Prostate gland (tissue), 2 donors: ENCODE data around the gene CHRND.

Experiments
- POLR2A ChIP-seq: fragments of 450-650 bp; IDR thresholded peaks from one replicate; pipeline ENCODE4 v1.6.1; 2016; ENCODE audit warnings: antibody characterized with exemption, mild to moderate bottlenecking
- POLR2AphosphoS5 ChIP-seq: sonication (generic); formaldehyde crosslinking; IDR thresholded peaks from one replicate; pipeline ENCODE4 v1.6.1; 2017; ENCODE audit warnings: antibody characterized with exemption
- TF ChIP-seq, protein P1 (sequence below), 4 experiments: fragments of 200-600 bp in 2 of 4; fragments of 450-650 bp in 2 of 4; sonication (generic) in 2 of 4; IDR thresholded peaks; 1 replicate in 3 of 4; 2 replicates in 1 of 4; pipeline ENCODE4 v1.5.1; 2016 to 2019; ENCODE audit warnings: antibody characterized with exemption in 4 of 4, mild to moderate bottlenecking in 2 of 4, moderate library complexity in 2 of 4

DNA sequence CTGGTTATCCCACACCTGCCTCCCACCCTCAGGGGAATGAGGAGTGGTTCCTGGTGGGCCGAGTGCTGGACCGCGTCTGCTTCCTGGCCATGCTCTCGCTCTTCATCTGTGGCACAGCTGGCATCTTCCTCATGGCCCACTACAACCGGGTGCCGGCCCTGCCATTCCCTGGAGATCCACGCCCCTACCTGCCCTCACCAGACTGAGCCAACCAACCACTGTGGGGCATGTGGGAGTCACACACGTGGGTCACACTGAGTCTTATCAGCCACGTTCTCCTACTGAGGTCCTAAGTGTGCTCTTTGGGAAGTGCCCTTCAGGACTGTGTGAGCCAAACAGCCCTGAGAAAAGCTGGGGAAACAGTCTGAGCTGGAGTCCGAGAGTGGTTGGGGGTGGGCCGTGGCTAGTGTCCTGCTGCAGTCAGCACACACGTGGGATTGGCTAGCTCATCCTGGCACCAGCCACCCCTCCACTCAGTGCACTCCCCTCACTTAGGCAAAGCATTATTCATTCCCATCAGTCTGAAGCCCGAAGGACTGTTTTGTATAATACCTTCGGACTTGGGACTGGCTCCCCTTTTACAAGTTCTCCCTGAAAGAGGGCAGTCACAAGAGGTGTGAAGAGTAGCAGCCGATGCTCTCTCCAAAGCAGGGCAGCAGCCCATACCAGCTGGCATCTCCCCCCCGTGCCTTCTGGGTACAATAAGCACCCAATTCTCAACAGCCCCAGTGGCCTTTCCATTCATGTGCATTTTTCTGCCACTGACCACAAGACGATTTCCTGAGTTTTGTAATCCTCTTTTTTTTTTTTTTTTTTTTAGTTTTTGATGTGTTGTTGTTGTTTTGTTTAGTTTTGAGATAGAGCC lies 19.8 kb downstream of the CHRND start:
- TF ChIP-seq, protein P1, sequence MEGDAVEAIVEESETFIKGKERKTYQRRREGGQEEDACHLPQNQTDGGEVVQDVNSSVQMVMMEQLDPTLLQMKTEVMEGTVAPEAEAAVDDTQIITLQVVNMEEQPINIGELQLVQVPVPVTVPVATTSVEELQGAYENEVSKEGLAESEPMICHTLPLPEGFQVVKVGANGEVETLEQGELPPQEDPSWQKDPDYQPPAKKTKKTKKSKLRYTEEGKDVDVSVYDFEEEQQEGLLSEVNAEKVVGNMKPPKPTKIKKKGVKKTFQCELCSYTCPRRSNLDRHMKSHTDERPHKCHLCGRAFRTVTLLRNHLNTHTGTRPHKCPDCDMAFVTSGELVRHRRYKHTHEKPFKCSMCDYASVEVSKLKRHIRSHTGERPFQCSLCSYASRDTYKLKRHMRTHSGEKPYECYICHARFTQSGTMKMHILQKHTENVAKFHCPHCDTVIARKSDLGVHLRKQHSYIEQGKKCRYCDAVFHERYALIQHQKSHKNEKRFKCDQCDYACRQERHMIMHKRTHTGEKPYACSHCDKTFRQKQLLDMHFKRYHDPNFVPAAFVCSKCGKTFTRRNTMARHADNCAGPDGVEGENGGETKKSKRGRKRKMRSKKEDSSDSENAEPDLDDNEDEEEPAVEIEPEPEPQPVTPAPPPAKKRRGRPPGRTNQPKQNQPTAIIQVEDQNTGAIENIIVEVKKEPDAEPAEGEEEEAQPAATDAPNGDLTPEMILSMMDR (IDR thresholded peaks at IDR 0.05), result no peak
- TF ChIP-seq POLR2A (no peak), POLR2AphosphoS5 (no peak)
